K562 (cell line): Measurements from ENCODE around the gene MAPT. TPM values are rescaled to one million over a fixed set of nuclear protein-coding genes. Genes with fewer than 3 reads are reported as not detected.

ENCODE experiments used
- ATAC-seq: fragments of 200-7000 bp; cut with Tn5 transposase; 3 replicates; pipeline ENCODE4 v1.9.1; 2020; ENCODE audit warnings: moderate library complexity
- BruUV-seq: library from RNA; stranded (reverse); fragments of 400-500 nt; replicated peaks from 2 replicates; lab custom pipeline; 2021; lab: Mats Ljungman, UMichigan
- CTCF ChIA-PET: fragments of 300-600 bp; formaldehyde crosslinking; extraction: SDS; loops from one replicate; lab custom pipeline; 2021; ENCODE audit warnings: low intra/inter-chr PET ratio; lab: Yijun Ruan, JAX
- POLR2A ChIA-PET: fragments of 300-600, 350-650 bp; sonication (Branson Sonifier 250); formaldehyde crosslinking; extraction: SDS; loops from one replicate; lab custom pipeline; 2021; ENCODE audit warnings: antibody characterized with exemption, inconsistent platforms; lab: Yijun Ruan, JAX
- DNase-seq, 4 experiments: peaks; one replicate each; pipeline versions ENCODE4 v3.0.0 to v3.0.0-alpha.2; 2011 to 2018; ENCODE audit warnings: low spot score in 3 of 4, mixed read lengths in 3 of 4; ENCODE audit errors: extremely low read depth in 1 of 4
- FAIRE-seq: peaks from 2 replicates; lab custom pipeline; 2011; peaks lifted over from hg19 to GRCh38; lab: Jason Lieb, UNC
- H2AFZ ChIP-seq: 2 replicates; pipeline ENCODE4 v1.6.0; 2011; ENCODE audit warnings: low read depth, low read length, control low read depth, inconsistent platforms
- H3K27ac ChIP-seq: fragments of 200-600 bp; 3 replicates; pipeline ENCODE4 v1.8.0; 2011; ENCODE audit warnings: low read depth, mild to moderate bottlenecking, control low read depth, inconsistent platforms, low read length, moderate library complexity, mixed read lengths; ENCODE audit errors: extremely low read depth
- H3K27me3 ChIP-seq, 2 experiments: fragments of 300-600 bp in 1 of 2; 2 replicates in 1 of 2; 3 replicates in 1 of 2; pipeline versions ENCODE4 v1.6.0 to v1.8.0; 2011; ENCODE audit warnings: inconsistent platforms in 2 of 2, low read length in 2 of 2, mild to moderate bottlenecking in 1 of 2, mixed read lengths in 1 of 2, moderate library complexity in 1 of 2; ENCODE audit not compliant: control insufficient read depth in 2 of 2, insufficient read depth in 2 of 2
- H3K36me3 ChIP-seq: fragments of 300-600 bp; 3 replicates; pipeline ENCODE4 v1.8.0; 2011; ENCODE audit warnings: mild to moderate bottlenecking, low read length, inconsistent platforms; ENCODE audit not compliant: control insufficient read depth, insufficient read depth
- H3K4me1 ChIP-seq, 2 experiments: fragments of 200-600 bp in 1 of 2; replicated peaks in 1 of 2; 2 replicates in 1 of 2; 3 replicates in 1 of 2; pipeline versions ENCODE4 v1.5.1 to v1.8.0; 2011; ENCODE audit warnings: inconsistent platforms in 2 of 2, low read length in 2 of 2, mild to moderate bottlenecking in 1 of 2, mixed read lengths in 1 of 2, moderate library complexity in 1 of 2; ENCODE audit not compliant: control insufficient read depth in 2 of 2, insufficient read depth in 2 of 2
- H3K4me2 ChIP-seq: 2 replicates; pipeline ENCODE4 v1.6.1; 2011; ENCODE audit warnings: low read length, control low read depth, inconsistent platforms, mixed read lengths; ENCODE audit not compliant: insufficient read depth
- H3K4me3 ChIP-seq: fragments of 200-600 bp; sonication (generic), shearing (Covaris generic); 2 replicates; pipeline ENCODE4 v1.5.1; 2016; ENCODE audit warnings: control low read depth, inconsistent platforms
- H3K79me2 ChIP-seq: fragments of 200-600 bp; 3 replicates; pipeline ENCODE4 v1.8.0; 2011; ENCODE audit warnings: low read length, inconsistent platforms; ENCODE audit not compliant: control insufficient read depth, insufficient read depth
- H3K9ac ChIP-seq, 2 experiments: 2 replicates each; pipeline versions ENCODE4 v1.6.0 to v1.6.1; 2011; ENCODE audit warnings: low read depth in 2 of 2, low read length in 2 of 2, control low read depth in 1 of 2, inconsistent platforms in 1 of 2, mild to moderate bottlenecking in 1 of 2, mixed read lengths in 1 of 2; ENCODE audit not compliant: insufficient read depth in 1 of 2
- H3K9me1 ChIP-seq: one replicate; pipeline ENCODE4 v1.6.0; 2011; ENCODE audit warnings: inconsistent platforms, mild to moderate bottlenecking, low read length, moderate library complexity; ENCODE audit not compliant: control insufficient read depth, insufficient read depth
- H3K9me3 ChIP-seq: replicated peaks from 2 replicates; pipeline ENCODE4 v1.5.1; 2011; ENCODE audit warnings: low read depth, low read length, inconsistent platforms; ENCODE audit not compliant: control insufficient read depth, insufficient read depth
- H4K20me1 ChIP-seq: replicated peaks from 2 replicates; pipeline ENCODE4 v1.6.1; 2011; ENCODE audit warnings: low read length, inconsistent platforms, mixed read lengths; ENCODE audit not compliant: control insufficient read depth, insufficient read depth
- RAD51 ChIP-seq: fragments of 450-650 bp; IDR thresholded peaks from 2 replicates; pipeline ENCODE4 v1.7.1; 2016; ENCODE audit warnings: low read depth, mild to moderate bottlenecking, borderline replicate concordance
- SAP30 ChIP-seq: fragments of 200-600 bp; sonication (generic); IDR thresholded peaks from 2 replicates; pipeline ENCODE4 v1.6.1; 2012; ENCODE audit warnings: borderline replicate concordance, low read depth, mild to moderate bottlenecking, moderate library complexity, low read length, control low read depth, inconsistent platforms; ENCODE audit not compliant: insufficient read depth, poor library complexity, severe bottlenecking
- USF1 ChIP-seq: sonication (generic); formaldehyde crosslinking; IDR thresholded peaks from 2 replicates; pipeline ENCODE4 v1.9.0; 2022; ENCODE audit warnings: mild to moderate bottlenecking, missing genetic modification reagents
- USF2 ChIP-seq: sonication (generic); formaldehyde crosslinking; IDR thresholded peaks from 2 replicates; pipeline ENCODE4 v1.5.0; 2020; ENCODE audit warnings: missing genetic modification reagents
- ZNF408 ChIP-seq: fragments of 250-450 bp; sonication (Bioruptor Pico); IDR thresholded peaks from 2 replicates; pipeline ENCODE4 v1.4.0; 2020; ENCODE audit warnings: low read depth, mild to moderate bottlenecking, moderate library complexity
- ZNF41 ChIP-seq: fragments of 250-450 bp; sonication (Bioruptor Pico); conservative IDR thresholded peaks from 2 replicates; pipeline ENCODE4 v1.4.0; 2020; ENCODE audit warnings: mild to moderate bottlenecking
- WGBS: fragments of 100-300 bp; shearing (Covaris generic); methylation state at CpG from one replicate; pipeline ENCODE4 v1.1.6; 2016; ENCODE audit warnings: low coverage, mixed read lengths; ENCODE audit not compliant: insufficient coverage; ENCODE audit errors: missing lambda C conversion rate; 5-methylcytosine and 5-hydroxymethylcytosine counted together
- in situ Hi-C: fragments of 300-500 bp; cut with MboI; formaldehyde crosslinking; loops from 4 replicates; pipeline ENCODE4 v1.15.0; 2018; ENCODE audit warnings: inconsistent platforms, mixed read lengths
- intact Hi-C: fragments of 100-400 bp; cut with micrococcal nuclease; formaldehyde crosslinking; loops from 2 replicates; pipeline ENCODE4 v1.14.2; 2022
- polyA plus RNA-seq, 8 experiments: library from polyadenylated mRNA; depleted of rRNA in 4 of 8; stranded (reverse) in 5 of 8; unstranded in 3 of 8; fragments of >200 nt; fragmentation: Nextera tagmentation in 2 of 8; fragmentation: Illumina TruSeq in 1 of 8; extraction: Ambion mirVana in 2 of 8; extraction: Trizol in 1 of 8; gene quantifications; 2 replicates each; pipeline versions ENCODE4 v1.2.1 to v1.2.3, GENCODE V29; 2011 to 2014; ENCODE audit warnings: inconsistent platforms in 1 of 8, missing spikeins in 1 of 8
- total RNA-seq, 7 experiments: library from RNA; depleted of rRNA in 6 of 7; stranded (reverse); fragments of >200 nt in 6 of 7; fragmentation: Illumina TruSeq in 2 of 7; extraction: Trizol in 2 of 7; gene quantifications; 2 replicates each; pipeline versions ENCODE4 v1.2.1 to v1.2.3, GENCODE V29; 2011 to 2021; ENCODE audit warnings: low replicate concordance in 1 of 7

MAPT gene
- total and polyA plus RNA-seq, 9 of the 15 experiments (the other 6 are each of a cell fraction or from before 2014, with no cell fraction given), result 0.04 to 1.1 (median 0.36) TPM

- TF ChIP-seq ZNF41, result no peak
- no peak for TF ChIP-seq SAP30
- no peak for TF ChIP-seq ZNF408 (CRISPR knock-in tag)
Measured at GRCh38 chr17:45963283-45963682, 68.9 kb downstream of the MAPT start (continued).

GRCh38 chr17:45963889-45964288 lies 69.5 kb downstream of the MAPT start:
- Histone ChIP-seq H3K27ac (no peak overlapping the region), H2AFZ (no peak overlapping the region), H3K9ac (0 out of 4 replicates have a peak overlapping the region, but pooled peaks of 1 of the 2 experiments have one; percentile 22), H3K4me2 (no peak overlapping the region), H3K4me3 (no peak overlapping the region), H4K20me1 (0 out of 2 replicates have a peak, but pooled peaks cover 3% of the 10 kb centered on the region), H3K9me3 (no peaks in the 10 kb centered on the region)
- POLR2A ChIA-PET, result no interaction called here
- intact Hi-C loops, result no loop called here
- no peak for FAIRE-seq
- TF ChIP-seq RAD51 (no peak), USF2 (peak; percentile 57; the same call in 1 of the 2 replicates), USF1 (peak; percentile 27; the same call in 1 of the 2 replicates)
- TF ChIP-seq, all 486 proteins: peak for 2
- no TSS peak for BruUV-seq
- Histone ChIP-seq H3K4me1 (no peaks in the 10 kb centered on the region; a peak in 2 of 5 replicates), H3K79me2 (no peaks in the 10 kb centered on the region), H3K36me3 (no peaks in the 10 kb centered on the region), H3K27me3 (peaks cover 21 to 55% of the 10 kb centered on the region in 2 experiments), H3K9me1 (no peaks in the 10 kb centered on the region)
- WGBS, result 8% methylated on average over 4 of the region's 5 CpGs
- in situ Hi-C loops, result no loop called here
- DNase-seq, result no peak
- CTCF ChIA-PET, result no interaction called here
- no peak for ATAC-seq
